Midbrain (tissue), 1 donor: Measurements from ENCODE around the gene KANSL1.

Experiments
- DNase-seq: peaks from one replicate; lab custom pipeline; 2025; lab: John Stamatoyannopoulos, UW

KANSL1 gene

DNA sequence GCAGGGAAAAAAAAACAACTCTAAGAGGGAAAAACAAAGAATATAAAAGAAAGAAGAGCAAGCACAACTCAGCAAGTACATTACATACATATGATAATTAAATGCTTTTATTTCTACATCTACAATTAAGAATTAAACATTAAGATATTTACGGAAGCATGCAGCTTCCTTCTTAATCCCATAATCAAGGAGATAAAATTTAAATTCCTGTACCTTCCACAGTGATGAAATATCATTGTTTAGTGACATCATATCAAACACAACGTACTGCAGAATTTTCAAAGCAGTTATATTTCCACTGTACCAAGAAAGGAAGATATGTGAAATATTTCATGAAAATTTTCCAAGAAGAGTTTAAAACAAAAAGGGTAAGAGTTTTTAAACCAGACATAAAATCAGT lies 26.0 kb downstream of the KANSL1 start:
- no peak for DNase-seq

- no peak for DNase-seq
Observed at GRCh38 chr17:46166692-46167249, 26.5 kb downstream of the KANSL1 start.

- no peak for DNase-seq
Observed at GRCh38 chr17:46163929-46164594, 29.2 kb downstream of the KANSL1 start.

GRCh38 chr17:46163316-46163715 lies 29.9 kb downstream of the KANSL1 start:
- no peak for DNase-seq

DNA sequence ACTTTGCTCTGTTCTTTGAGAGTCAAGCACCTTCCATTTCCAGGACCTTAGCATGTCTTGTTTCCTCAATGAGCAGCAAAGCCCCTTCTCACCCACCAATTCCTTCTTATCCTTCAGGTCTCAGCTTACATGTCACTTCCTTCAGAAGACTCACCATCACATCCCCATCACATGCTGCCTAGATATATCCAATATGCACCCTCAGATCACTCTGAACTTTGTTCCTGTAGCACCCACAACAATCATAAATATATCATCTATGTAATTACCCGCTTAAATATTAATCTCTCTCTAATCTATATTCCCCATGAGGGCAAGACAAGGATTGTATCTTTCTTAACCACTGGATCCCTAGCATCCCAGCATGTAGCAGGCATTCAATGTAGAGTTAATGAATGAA lies 30.4 kb downstream of the KANSL1 start:
- no peak for DNase-seq

- DNase-seq: no peak
Observed at GRCh38 chr17:46160169-46160568, 33.1 kb downstream of the KANSL1 start.

DNA sequence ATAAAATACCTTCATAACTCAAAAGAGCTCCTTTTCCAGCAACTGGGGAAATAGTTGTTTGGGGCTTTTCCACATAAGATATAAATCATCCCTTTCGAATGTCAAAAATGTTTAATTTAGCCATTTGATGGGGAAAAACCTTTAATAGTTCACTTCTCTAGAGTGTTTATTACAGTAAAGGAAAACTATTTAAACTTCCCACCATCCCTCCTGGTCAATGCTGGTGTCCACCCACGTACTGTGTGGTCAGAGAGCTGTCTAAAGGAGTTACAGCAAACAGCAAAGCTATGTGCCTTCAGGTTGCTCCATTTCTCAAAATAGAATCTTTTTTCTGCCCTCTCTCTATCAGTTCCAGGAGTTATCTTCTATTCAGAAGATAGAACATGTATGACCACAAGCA lies 33.5 kb downstream of the KANSL1 start:
- no peak for DNase-seq

DNA sequence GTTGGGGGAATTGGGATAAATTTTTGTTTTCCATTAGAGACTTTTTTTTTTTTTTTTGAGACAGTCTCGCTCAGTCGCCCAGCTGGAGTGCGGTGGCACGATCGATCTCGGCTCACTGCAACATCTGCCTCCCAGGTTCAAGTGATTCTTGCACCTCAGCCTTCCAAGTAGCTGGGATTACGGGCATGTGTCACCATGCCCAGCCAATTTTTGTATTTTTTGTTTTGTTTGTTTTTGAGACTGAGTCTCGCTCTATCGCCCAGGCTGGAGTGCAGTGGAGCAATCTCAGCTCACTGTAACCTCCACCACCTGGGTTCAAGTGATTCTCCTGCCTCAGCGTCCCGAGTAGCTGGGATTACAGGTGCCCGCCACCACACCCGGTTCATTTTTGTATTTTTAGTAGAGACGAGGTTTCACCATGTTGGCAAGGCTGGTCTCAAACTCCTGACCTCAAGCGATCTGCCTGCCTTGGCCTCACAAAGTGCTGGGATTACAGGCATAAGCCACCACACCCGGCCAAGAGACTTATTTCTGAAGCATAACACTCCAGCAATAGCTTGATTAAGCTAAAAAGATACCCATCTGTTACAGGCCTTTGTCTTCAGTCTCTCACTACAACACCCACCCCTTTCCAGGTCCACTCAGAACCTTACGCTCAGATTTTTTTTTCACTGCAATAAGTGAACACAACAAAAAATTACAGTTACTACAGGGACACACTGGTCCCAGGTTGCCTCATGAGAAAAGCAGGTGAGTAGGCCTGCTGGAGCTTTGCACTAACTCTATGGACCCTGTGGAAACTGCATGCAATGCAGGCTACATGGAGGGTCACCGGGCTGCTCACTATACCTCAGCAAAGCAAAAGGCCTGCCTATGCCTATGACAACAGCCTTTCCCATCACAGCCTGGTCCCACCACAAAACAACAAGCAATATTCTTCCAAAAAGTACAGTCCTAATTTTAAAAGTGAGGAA lies 34.6 kb downstream of the KANSL1 start:
- no peak for DNase-seq

GRCh38 chr17:46157443-46158062 lies 35.7 kb downstream of the KANSL1 start:
- no peak for DNase-seq

DNA sequence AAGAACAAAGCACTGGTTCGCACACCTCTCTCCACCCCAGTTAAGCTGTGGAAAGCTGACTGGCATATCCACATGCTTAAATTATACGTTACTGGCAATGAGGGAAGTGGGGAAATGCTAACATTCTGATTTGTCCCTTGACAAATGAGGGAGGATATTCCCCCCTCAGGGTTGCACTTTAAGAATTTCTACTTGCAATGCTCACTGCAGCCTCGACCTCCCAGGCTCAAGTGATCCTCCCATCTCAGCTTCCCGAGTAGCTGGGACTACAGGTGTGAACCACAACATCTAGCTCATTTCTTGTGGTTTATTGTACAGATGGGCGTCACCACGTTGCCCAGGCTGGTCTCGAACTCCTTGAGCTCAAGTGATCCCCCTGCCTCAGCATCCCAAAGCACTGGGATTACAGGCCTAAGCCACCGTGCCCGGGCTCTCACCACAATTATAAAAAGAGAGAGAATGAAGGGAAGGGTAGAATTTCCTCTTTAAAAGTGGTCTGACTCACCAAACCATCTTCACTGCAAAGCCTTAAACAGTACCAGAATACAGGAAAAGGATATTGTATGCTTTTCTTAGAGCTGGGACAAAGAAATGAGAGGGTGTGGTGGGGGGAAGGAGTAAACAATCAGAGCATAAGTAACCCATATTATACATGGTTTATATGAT lies 38.9 kb downstream of the KANSL1 start:
- no peak for DNase-seq

GRCh38 chr17:46152423-46152822 lies 40.8 kb downstream of the KANSL1 start:
- no peak for DNase-seq

- DNase-seq: no peak
Observed at GRCh38 chr17:46151762-46152161, 41.5 kb downstream of the KANSL1 start.

GRCh38 chr17:46150216-46150963 lies 42.8 kb downstream of the KANSL1 start:
- no peak for DNase-seq

DNA sequence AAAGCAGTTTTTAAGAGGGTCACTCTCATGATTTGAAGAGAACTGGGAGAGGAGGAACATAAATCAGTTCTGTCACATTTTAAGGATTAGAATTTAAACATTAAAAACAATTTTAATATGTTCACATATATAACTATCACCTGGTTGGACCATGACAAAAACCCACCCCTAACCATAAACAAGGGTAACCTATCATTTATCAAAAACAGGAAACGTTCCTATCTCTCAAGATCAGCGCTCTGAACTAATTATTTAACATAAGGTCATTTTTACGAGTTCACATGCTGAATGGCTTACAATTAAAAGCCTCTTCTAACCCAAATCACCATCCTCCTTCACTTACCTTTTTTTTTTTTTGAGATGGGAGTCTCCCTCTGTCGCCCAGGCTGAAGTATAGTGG lies 45.0 kb downstream of the KANSL1 start:
- DNase-seq: no peak

GRCh38 chr17:46147296-46147695 lies 45.9 kb downstream of the KANSL1 start:
- no peak for DNase-seq

DNA sequence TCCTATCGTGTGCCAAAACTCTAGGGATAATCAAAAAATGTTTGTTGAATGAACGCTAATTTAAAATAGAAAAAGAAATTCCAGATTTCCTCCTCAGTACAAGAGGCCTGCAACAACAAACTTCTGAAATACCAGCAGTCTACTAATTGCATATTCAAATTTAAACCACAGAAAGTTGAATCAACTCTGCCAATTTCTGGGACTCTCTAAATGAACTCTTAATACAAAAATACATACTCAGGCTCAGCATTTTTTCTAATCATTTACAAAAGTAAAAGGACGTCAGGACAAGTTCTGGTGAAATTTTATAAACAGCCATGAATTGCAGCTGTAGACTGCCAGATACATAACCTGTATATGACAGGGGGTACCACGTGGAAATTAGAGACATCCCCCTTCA lies 49.0 kb downstream of the KANSL1 start:
- DNase-seq: no peak

DNA sequence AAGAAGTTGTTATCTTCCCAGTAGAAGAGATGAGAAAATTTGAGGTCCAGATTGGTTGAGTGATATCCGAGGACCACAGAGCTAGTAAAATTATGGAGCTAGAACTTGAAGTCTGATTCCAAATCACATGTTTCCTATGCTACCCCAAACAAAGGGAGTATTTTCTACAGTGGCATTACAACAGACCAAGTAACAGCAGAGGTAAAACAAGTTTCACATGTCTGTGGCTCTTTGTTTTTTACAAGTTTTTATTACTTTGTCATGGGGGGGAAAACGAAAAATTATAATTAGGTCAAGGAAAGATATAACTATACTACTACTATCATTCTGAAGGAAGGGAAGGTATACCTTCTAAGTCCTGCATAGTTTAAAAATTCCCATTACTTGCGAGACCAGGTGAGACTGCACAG lies 49.4 kb downstream of the KANSL1 start:
- DNase-seq: no peak

- DNase-seq: no peak
Observed at GRCh38 chr17:46141645-46142044, 51.6 kb downstream of the KANSL1 start.

DNA sequence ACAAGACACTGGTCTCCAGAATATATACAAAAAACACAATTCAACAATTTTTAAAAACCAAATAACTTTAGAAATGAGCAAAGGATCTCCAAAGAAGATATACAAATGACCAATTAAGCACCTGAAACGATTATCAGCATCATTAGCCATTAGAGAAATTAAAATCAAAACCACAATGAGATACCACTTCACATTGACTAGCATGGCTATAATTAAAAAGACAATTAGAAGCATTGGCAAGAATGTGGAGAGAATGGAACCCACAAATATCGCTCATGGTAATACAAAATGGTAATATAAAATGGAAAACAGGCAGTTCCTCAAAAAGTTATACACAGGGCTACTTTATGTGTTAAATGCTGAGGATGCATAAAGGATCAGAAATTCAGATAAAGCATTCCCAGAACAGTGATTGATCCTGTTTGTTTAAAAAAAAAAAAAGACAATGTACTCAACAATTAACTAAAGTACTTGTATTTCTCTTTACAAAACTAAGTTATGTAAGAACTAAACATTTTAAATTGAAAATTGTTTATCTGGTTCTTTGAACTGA lies 52.5 kb downstream of the KANSL1 start:
- no peak for DNase-seq

DNA sequence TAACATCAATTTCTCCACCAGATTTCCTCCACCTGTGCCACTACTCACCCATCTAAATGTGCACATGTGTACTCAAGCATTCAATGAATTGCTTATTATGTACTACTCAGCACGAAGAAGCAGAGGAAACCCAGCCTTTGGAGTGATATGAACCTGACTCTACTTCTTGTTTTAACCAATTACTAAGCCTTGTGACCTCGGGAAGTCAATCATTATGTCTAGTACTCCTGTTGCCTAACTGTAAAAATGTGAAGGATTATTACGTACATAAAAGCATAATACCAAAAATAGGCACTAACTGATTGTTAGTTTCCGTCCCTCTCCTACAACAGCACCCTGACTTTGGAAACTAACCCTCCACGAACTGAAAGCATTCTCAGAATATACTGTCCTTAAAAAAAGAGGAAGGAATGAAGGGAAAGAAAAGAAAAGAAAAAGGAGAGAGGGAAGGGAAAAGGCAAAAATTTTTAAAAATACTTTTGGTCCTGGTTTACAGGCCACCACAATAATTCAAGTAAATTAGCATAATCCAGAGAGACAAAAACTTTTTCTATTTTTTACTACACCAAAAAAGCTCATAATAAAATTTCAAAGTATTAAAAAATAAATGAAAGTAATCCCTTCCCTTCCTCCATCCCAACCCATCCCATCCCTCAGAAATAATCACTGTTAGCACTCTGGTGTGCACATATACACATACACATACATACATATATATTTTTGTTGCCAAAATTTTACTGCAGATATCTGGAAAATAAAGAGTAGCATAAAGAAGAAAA lies 53.6 kb downstream of the KANSL1 start:
- DNase-seq: no peak
